SKM-1 treated with dmso at 0.1 percent for 144 hours (cell line): ENCODE results near the gene TM4SF4.

ENCODE experiments used
- DNase-seq: peaks from one replicate; lab custom pipeline; 2025; ENCODE audit not compliant: unreplicated experiment; lab: John Stamatoyannopoulos, UW

TM4SF4 gene

GRCh38 chr3:149454746-149455145, 19.8 kb upstream of the TM4SF4 start:
- no peak for DNase-seq

- DNase-seq: no peak
Observed at GRCh38 chr3:149455366-149455765, 19.1 kb upstream of the TM4SF4 start.

GRCh38 chr3:149455989-149456388, 18.5 kb upstream of the TM4SF4 start:
- DNase-seq: no peak

GRCh38 chr3:149459491-149460059, 14.9 kb upstream of the TM4SF4 start:
- DNase-seq: no peak

- no peak for DNase-seq
Observed at GRCh38 chr3:149460117-149460516, 14.4 kb upstream of the TM4SF4 start.

- DNase-seq: no peak
Observed at GRCh38 chr3:149462051-149462450, 12.4 kb upstream of the TM4SF4 start.

- DNase-seq: no peak
Observed at GRCh38 chr3:149462581-149463011, 11.9 kb upstream of the TM4SF4 start.

- DNase-seq: no peak
Observed at GRCh38 chr3:149463921-149464320, 10.6 kb upstream of the TM4SF4 start.

- DNase-seq: no peak
Observed at GRCh38 chr3:149464542-149465328, 9.8 kb upstream of the TM4SF4 start.

- no peak for DNase-seq
Observed at GRCh38 chr3:149465351-149465883, 9.1 kb upstream of the TM4SF4 start.

- no peak for DNase-seq
Observed at GRCh38 chr3:149466192-149466591, 8.3 kb upstream of the TM4SF4 start.

- DNase-seq: no peak
Observed at GRCh38 chr3:149468504-149469212, 5.8 kb upstream of the TM4SF4 start.

GRCh38 chr3:149470381-149470780, 4.1 kb upstream of the TM4SF4 start:
- no peak for DNase-seq

- DNase-seq: no peak
Observed at GRCh38 chr3:149472030-149472797, 2.3 kb upstream of the TM4SF4 start.

GRCh38 chr3:149473357-149474249, 894 bp upstream of the TM4SF4 start:
- DNase-seq: peak; percentile 37

GRCh38 chr3:149475451-149476060, 1.1 kb downstream of the TM4SF4 start:
- no peak for DNase-seq

- DNase-seq: peak; percentile 59
Observed at GRCh38 chr3:149476225-149476624, 1.7 kb downstream of the TM4SF4 start.

- DNase-seq: no peak
Observed at GRCh38 chr3:149479621-149480325, 5.3 kb downstream of the TM4SF4 start.
